ENCODE results near the gene ADGRE2. TPM values are rescaled to one million over a fixed set of nuclear protein-coding genes. Genes with fewer than 3 reads are reported as not detected.
"Not testable (repeated sequence)": the region's sequence is repeated elsewhere in the genome, so short reads cannot be mapped to it uniquely, and the experiment has no call there.

The ADGRE2 gene
- 10 to 100 TPM in 1 of 2 donors, 1 to 10 TPM in 1; 2.8 to 25.7 TPM for total RNA-seq
- polyA plus RNA-seq = 10 to 100 TPM in 1 of 2 donors, 1 to 10 TPM in 1; 4.1 to 40.2 TPM
- long read RNA-seq, donor 1 = 0 reads
- long read RNA-seq, donor 2 = 0 reads
- long read RNA-seq, donor 3 = 0 reads
- long read RNA-seq, donor 4 = 0 reads
- long read RNA-seq, donor 5 = 0 reads

GRCh38 chr19:14778110-14778845 lies at the start of gene ADGRE2:
Gene ADGRE2, minus strand, starts transcription at chr19:14778560. Its CDS starts 1,804 bp downstream, at chr19:14776756.
- ATAC-seq (ENCODE audit: insufficient read depth, low FRiP score); H3K4me3 ChIP-seq; DNase-seq; H3K27ac ChIP-seq (ENCODE audit: low read depth in 1 of 2, low read length in 1 of 2); H3K36me3 ChIP-seq (ENCODE audit: control insufficient read depth in 4 of 4, insufficient read depth in 4 of 4, low read length in 4 of 4); H3K9ac ChIP-seq (ENCODE audit: insufficient read depth in 1 of 2, low read length in 2 of 2); H3K27me3 ChIP-seq (ENCODE audit: control insufficient read depth in 3 of 3, insufficient read depth in 3 of 3, low read length in 2 of 3); H3K9me3 ChIP-seq (ENCODE audit: control insufficient read depth in 4 of 4, insufficient read depth in 3 of 4, low read length in 3 of 4); H3K4me1 ChIP-seq (ENCODE audit: control insufficient read depth in 5 of 5, insufficient read depth in 5 of 5, low read length in 5 of 5): not testable (repeated sequence)
- 43 to 59% methylated on average over 12 of the region's 12 CpGs for WGBS, 2 donors

- Histone ChIP-seq H3K4me1 (ENCODE audit: control insufficient read depth in 5 of 5, insufficient read depth in 5 of 5, low read length in 5 of 5) (no peaks in the 10 kb centered on the region), H3K9ac (ENCODE audit: insufficient read depth in 1 of 2, low read length in 2 of 2) (no peak overlapping the region), H3K27ac (ENCODE audit: low read depth in 1 of 2, low read length in 1 of 2) (no peak overlapping the region), H3K9me3 (ENCODE audit: control insufficient read depth in 4 of 4, insufficient read depth in 3 of 4, low read length in 3 of 4) (peaks cover 0 to 5% (median 2%) of the 10 kb centered on the region in 4 donors), H3K36me3 (ENCODE audit: control insufficient read depth in 4 of 4, insufficient read depth in 4 of 4, low read length in 4 of 4) (no peaks in the 10 kb centered on the region), H3K27me3 (ENCODE audit: control insufficient read depth in 3 of 3, insufficient read depth in 3 of 3, low read length in 2 of 3) (peaks cover 0 to 3% (median 0%) of the 10 kb centered on the region in 3 donors), H3K4me3 (no peak overlapping the region)
- no peak for TF ChIP-seq CTCF (IDR thresholded peaks at IDR 0.05; ENCODE audit: control extremely low read depth, extremely low read depth)
- DNase-seq (no peak), ATAC-seq (ENCODE audit: insufficient read depth, low FRiP score) (no peak)
- WGBS, 2 donors = 93 to 94% methylated on average over 2 of the region's 2 CpGs
Measured at GRCh38 chr19:14826006-14826405, 47.6 kb upstream of the ADGRE2 start.

- no peak for TF ChIP-seq CTCF (IDR thresholded peaks at IDR 0.05; ENCODE audit: control extremely low read depth, extremely low read depth)
- WGBS, 2 donors = 38 to 42% methylated on average over 6 of the region's 6 CpGs
- no peaks in the 10 kb centered on the region for H3K36me3 ChIP-seq (ENCODE audit: control insufficient read depth in 4 of 4, insufficient read depth in 4 of 4, low read length in 4 of 4)
- peaks cover 0 to 3% (median 2%) of the 10 kb centered on the region in 4 donors for H3K9me3 ChIP-seq (ENCODE audit: control insufficient read depth in 4 of 4, insufficient read depth in 3 of 4, low read length in 3 of 4)
- no peak overlapping the region for H3K27ac ChIP-seq (ENCODE audit: low read depth in 1 of 2, low read length in 1 of 2)
- H3K4me1 ChIP-seq (ENCODE audit: control insufficient read depth in 5 of 5, insufficient read depth in 5 of 5, low read length in 5 of 5) = no peaks in the 10 kb centered on the region
- DNase-seq (no peak), ATAC-seq (ENCODE audit: insufficient read depth, low FRiP score) (no peak)
- no peak overlapping the region for H3K9ac ChIP-seq (ENCODE audit: insufficient read depth in 1 of 2, low read length in 2 of 2)
- H3K4me3 ChIP-seq = no peak overlapping the region
- H3K27me3 ChIP-seq (ENCODE audit: control insufficient read depth in 3 of 3, insufficient read depth in 3 of 3, low read length in 2 of 3) = peaks cover 0 to 3% (median 0%) of the 10 kb centered on the region in 3 donors
Measured at GRCh38 chr19:14821937-14822336, 43.6 kb upstream of the ADGRE2 start.

GRCh38 chr19:14818588-14818987 lies 40.2 kb upstream of the ADGRE2 start:
- no peaks in the 10 kb centered on the region for H3K9me3 ChIP-seq (ENCODE audit: control insufficient read depth in 4 of 4, insufficient read depth in 3 of 4, low read length in 3 of 4)
- no peaks in the 10 kb centered on the region for H3K36me3 ChIP-seq (ENCODE audit: control insufficient read depth in 4 of 4, insufficient read depth in 4 of 4, low read length in 4 of 4)
- no peak overlapping the region for H3K27ac ChIP-seq (ENCODE audit: low read depth in 1 of 2, low read length in 1 of 2)
- WGBS, 2 donors = 80 to 82% methylated on average over 8 of the region's 8 CpGs
- H3K27me3 ChIP-seq (ENCODE audit: control insufficient read depth in 3 of 3, insufficient read depth in 3 of 3, low read length in 2 of 3) = no peaks in the 10 kb centered on the region
- no peak for DNase-seq
- no peak for TF ChIP-seq CTCF (IDR thresholded peaks at IDR 0.05; ENCODE audit: control extremely low read depth, extremely low read depth)
- no peaks in the 10 kb centered on the region for H3K4me1 ChIP-seq (ENCODE audit: control insufficient read depth in 5 of 5, insufficient read depth in 5 of 5, low read length in 5 of 5)
- no peak overlapping the region for H3K9ac ChIP-seq (ENCODE audit: insufficient read depth in 1 of 2, low read length in 2 of 2)
- ATAC-seq (ENCODE audit: insufficient read depth, low FRiP score) = no peak
- H3K4me3 ChIP-seq = no peak overlapping the region

Measured in lung (tissue), 16 donors.